Activated CD8-positive, alpha-beta memory T cell treated with anti-CD3 and anti-CD28 coated beads, Interleukin-2, amount 50 U/mL, for 24 hours (primary cell): ENCODE results near the gene DFFA.
"Not testable (repeated sequence)": the region's sequence is repeated elsewhere in the genome, so short reads cannot be mapped to it uniquely, and the experiment has no call there.

Source experiments
- DNase-seq: peaks from one replicate; pipeline ENCODE4 v3.0.0-alpha.2; 2020; ENCODE audit errors: extremely low read depth

The DFFA gene

DNA sequence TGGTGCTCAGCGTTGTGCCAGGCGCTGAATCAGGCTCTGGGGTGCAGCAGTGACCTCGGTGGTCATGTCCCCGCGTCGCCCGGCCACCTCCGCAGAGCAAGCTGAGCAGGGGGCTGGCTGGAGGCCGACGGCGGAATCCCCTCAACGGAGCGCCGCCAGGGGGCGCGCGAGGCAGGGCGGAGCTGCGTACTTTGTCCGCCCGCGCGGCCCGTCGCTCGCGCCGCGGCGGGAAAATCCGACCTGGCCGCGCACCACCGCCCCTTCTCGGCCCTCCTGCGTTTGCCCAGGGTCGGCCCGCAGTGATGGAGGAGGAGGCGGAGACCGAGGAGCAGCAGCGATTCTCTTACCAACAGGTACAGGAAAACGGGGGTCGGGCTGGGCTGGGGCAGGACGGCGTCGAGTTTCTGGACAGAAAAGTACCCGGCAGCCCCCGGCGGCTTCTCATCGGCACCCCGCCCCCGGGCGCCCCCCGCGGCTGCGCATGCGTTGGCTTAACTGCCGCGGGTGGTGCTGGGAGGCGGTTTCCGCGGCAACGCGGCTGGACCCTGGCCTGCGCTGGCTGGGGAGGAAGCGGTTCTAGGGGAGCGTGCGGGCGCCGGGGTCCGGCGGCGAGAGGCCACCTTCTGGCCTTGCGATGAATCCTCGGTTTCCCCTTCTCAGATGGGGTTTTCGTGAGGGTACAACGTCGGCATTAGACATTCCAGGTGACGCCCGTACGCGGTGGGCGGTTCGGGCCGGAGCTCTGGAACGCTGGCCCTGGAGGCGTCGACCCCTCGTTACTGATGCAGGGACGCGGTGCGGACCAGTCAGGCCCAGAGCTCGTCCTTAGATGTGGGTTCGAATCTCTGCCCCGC lies 41.9 kb downstream of the DFFA start, which contains the start of gene CENPS:
Gene CENPS (plus strand): TSS at position 218 of the 854 bp plus-strand sequence. CDS start 85 bp downstream, at position 303.
- peak; percentile 77 for DNase-seq

DNA sequence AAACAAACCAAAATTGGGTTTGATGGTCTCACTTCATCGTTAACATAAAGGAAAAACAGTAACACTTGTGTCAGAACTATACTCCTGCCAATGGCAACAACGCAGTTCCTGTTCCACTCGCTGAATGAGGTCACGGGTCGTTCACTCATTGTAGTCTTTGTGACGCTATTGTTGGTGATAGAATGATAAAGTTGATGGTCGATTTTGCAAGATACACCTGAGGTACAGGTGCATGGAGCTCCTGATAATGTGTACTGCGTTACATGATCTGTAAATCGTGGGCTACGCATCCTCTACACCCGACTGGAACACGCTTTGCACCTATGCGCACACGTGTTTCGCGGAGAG lies 42.5 kb downstream of the DFFA start:
- no peak for DNase-seq

DNA sequence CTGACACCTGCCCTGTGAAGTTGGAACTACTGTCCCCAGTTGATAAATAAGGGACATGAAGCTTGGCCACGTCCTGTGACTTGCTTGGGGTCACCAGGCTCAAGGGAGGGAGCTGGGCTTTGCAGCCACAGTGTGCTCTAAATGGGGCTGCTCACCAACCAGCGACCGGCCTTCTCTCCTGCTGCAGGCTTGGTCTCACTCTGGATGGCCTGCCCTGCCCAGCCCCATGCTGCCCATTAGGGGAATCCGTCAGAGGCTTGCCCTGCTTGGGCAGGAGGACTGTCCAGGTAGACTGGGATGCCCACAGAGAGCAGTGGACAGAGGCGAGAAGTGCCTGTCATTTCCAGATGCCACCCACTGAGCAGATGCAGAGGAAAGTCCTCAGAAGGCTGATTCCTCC lies 43.3 kb downstream of the DFFA start:
- no peak for DNase-seq

DNA sequence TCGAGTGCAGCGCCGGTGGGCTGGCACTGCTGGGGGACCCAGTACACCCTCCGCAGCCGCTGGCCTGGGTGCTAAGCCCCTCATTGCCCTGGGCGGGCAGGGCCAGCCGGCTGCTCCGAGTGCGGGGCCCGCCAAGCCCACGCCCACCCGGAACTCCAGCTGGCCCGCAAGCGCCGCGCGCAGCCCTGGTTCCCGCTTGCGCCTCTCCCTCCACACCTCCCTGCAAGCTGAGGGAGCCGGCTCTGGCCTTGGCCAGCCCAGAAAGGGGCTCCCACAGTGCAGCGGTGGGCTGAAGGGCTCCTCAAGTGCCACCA lies 45.8 kb downstream of the DFFA start:
- DNase-seq = not testable (repeated sequence)

DNA sequence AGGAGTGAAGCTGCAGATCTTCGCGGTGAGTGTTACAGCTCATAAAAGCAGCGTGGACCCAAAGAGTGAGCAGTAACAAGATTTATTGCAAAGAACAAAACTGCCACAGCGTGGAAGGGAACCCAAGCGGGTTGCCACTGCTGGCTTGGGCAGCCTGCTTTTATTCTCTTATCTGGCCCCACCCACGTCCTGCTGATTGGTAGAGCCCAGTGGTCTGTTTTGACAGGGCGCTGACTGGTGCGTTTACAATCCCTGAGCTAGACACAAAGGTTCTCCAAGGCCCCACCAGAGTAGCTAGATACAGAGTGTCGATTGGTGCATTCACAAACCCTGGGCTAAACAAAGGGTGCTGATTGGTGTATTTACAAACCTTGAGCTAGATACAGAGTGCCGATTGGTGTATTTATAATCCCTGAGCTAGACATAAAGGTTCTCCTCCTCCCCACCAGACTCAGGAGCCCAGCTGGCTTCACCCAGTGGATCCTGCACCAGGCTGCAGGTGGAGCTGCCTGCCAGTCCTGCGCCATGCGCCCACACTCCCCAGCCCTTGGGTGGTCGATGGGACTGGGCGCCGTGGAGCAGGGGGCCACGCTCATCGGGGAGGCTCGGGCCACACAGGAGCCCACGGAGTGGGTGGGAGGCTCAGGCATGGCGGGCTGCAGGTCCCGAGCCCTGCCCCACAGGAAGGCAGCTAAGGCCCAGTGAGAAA lies 46.3 kb downstream of the DFFA start:
- not testable (repeated sequence) for DNase-seq

DNA sequence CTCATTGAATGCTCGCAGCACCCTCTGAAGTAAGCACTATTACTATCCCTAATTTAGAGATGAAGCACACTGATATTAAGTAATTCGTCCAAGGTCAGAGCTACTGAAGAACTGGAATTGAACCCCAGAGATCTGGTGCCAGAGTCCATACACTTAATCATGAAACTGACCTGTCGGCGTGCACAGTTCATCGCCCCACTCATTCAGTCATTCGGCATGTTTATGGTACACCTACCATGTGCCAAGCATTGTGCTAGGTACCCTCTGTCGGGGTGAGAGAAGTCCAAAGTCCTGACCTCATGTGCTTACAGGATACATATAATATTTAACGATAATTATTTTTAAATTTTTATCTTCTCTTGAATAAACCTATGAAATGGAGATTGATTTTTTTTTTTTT lies 47.7 kb downstream of the DFFA start:
- no peak for DNase-seq

DNA sequence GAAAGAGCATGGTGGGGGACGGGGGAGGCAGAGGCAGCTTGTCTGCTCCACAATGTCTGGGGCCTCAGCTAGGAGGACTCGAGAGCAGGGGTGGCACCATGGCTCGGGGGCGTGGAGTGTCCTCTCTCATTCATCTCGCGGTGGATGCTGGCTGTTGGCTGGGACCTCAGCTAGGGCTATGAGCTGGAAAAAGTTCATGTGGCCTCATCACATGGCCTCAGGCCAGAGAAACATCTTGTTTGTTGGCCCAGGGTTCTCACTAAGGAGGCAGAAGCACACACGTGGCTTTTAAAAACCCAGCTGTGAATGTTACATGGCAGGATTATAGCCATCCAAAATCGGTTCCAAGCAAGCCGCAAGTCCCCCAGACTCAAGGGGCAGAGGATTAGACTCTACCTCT lies 48.3 kb downstream of the DFFA start:
- no peak for DNase-seq

DNA sequence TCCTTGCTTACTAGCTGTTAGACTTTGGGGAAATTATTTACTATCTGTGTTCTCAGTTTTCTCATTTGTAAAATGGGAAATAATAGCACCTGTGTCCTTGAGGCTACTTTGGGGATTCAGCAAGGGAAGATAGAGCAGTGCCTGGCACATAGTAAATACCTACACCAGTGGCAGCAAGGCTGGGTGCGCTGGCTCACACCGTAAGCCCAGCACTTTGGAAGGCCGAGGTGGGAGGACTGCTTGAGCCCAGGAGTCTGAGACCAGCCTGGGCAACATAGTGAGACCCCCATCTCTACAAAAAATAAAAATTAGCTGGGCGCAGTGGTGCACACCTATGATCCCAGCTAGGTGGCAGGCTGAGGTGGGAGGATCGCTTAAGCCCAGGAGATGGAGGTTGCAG lies 50.7 kb downstream of the DFFA start:
- no peak for DNase-seq

DNA sequence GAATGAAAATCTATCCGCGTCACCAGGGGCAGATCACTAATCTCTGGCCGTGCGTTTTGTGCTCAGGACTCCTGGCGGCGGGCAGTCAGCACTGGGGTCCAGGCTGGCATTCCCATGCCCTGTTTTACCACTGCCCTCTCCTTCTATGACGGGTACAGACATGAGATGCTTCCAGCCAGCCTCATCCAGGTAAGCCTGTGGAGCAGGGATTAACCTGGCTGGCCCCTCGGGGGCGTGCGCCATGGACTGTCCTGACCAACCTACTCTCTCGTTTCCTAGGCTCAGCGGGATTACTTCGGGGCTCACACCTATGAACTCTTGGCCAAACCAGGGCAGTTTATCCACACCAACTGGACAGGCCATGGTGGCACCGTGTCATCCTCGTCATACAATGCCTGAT lies 53.0 kb downstream of the DFFA start:
- DNase-seq = no peak

DNA sequence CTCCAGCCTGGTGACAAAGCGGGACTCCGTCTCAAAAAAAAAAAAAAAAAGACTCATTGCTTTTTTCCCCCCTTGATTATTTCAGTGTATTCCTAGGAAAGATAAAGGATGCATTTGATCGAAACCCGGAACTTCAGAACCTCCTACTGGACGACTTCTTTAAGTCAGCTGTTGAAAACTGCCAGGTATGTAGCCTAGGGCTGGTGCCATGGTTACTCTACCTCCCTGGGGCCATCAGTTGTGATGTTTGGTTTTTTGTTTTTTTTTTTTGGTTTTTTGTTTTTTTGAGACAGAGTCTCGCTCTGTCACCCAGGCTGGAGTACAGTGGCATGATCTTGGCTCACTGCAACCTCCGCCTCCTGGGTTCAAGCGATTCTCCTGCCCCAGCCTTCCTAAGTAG lies 53.6 kb downstream of the DFFA start:
- DNase-seq = not testable (repeated sequence)

DNA sequence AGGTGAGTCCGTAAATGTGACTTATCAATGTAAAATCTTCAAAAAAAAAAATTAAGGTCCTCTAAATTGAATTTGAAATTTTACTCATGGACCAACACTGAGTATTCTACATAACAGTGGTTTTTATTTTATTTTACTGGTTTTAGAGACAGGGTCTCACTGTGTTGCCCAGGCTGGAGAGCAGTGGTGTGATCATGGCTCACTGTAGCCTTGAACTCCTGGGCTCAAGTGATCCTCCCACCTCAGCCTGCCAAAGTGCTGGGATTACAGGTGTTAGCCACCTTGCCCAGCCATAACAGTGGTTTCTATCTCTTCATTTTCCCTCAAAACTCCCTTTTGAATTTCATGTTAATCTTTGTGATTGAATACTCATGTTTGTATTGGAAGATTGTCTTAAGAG lies 56.4 kb downstream of the DFFA start:
- not testable (repeated sequence) for DNase-seq

DNA sequence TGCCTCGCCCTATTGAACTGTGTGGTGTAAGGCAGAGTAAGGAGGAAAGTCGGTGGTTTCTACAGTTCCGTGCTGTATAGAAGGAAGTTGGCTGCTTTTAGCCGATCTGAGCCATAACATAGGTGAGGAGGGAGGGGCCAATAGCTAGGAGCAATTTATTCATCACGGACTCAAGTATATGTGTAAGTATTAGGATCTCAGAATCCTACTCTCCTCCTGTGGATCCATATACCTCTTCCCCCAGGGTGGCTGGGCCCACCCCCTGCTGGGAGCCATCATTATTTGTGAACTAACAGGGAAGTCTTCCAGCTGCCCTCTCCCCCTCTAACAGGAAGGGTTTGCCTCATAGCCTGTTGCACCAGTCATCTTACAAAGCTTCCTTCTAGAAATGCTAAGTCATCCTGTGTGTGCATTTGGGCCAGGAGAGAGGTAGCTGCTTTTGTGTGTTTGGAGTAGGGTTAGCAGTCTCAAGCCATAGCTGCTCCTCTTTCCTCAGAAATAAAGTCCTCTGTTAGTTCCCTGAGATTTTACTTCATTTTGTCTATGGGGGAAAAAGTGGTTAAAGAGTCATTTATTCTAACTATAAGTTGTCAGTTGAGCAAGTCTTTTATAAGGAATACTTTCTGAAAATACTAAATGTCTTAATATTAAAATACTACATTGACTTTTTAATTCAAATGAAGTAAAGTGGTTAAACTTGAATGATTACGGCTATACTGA lies 57.0 kb downstream of the DFFA start:
- DNase-seq = no peak

DNA sequence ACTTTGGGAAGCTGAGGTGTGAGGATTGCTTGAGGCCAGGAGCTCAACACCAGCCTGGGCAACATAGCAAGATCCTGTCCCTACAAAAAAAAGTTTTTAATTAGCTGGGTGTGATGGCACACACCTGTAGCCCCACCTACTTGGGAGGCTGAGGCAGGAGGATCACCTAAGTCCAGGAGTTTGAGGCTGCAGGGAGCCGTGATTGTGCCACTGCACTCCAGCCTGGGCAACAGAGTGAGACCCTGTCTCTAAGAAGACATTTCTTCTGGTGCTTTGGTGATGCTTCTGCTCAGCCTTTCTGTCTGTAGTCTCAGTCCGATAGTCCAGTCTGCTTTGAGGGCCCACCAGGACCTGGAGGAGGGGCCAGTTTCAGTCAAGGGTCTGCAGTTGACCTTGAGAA lies 65.1 kb downstream of the DFFA start:
- DNase-seq = no peak
